GM21528 (cell line): ENCODE results near the gene SUB1.

Experiments
- ATAC-seq: cut with Tn5 transposase; IDR thresholded peaks from one replicate; pipeline ENCODE4 v1.9.1; 2021; ENCODE audit warnings: mild to moderate bottlenecking, moderate library complexity; ENCODE audit not compliant: unreplicated experiment, low FRiP score

SUB1 gene

GRCh38 chr5:32638309-32638708 lies 53.0 kb downstream of the SUB1 start:
- no peak for ATAC-seq

- no peak for ATAC-seq
These were observed 54.6 kb downstream of the SUB1 start for GRCh38 chr5:32639943-32640342.

- ATAC-seq = no peak
These were observed 57.1 kb downstream of the SUB1 start for GRCh38 chr5:32642276-32643002.

- no peak for ATAC-seq
These were observed 59.9 kb downstream of the SUB1 start for GRCh38 chr5:32645246-32645645.

GRCh38 chr5:32646061-32646969 lies 61.0 kb downstream of the SUB1 start:
- no peak for ATAC-seq

GRCh38 chr5:32651088-32651487 lies 65.7 kb downstream of the SUB1 start:
- ATAC-seq = no peak

GRCh38 chr5:32651638-32652037 lies 66.3 kb downstream of the SUB1 start:
- ATAC-seq = no peak
